ENCODE results near the gene USP17L26.
"Not testable (repeated sequence)": the region's sequence is repeated elsewhere in the genome, so short reads cannot be mapped to it uniquely, and the experiment has no call there.

DNA sequence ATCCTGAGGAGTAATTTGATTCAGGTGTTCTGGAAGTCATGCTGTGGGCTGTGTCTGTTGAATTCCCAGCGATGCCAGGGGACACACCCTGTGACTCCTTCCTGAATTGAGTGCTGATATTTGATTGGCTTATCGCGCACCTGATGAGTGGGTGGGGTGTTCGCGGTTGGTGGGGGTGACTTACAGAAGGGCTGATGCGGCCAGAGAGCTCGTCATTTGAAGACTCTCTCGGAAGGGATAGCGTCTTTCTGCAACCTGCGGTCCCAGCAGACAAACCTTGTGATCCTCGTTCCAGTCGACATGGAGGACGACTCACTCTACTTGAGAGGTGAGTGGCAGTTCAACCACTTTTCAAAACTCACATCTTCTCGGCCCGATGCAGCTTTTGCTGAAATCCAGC, 9.6 kb upstream of the USP17L26 start, which contains the start of gene USP17L24:
- TF ChIP-seq, protein P1, sequence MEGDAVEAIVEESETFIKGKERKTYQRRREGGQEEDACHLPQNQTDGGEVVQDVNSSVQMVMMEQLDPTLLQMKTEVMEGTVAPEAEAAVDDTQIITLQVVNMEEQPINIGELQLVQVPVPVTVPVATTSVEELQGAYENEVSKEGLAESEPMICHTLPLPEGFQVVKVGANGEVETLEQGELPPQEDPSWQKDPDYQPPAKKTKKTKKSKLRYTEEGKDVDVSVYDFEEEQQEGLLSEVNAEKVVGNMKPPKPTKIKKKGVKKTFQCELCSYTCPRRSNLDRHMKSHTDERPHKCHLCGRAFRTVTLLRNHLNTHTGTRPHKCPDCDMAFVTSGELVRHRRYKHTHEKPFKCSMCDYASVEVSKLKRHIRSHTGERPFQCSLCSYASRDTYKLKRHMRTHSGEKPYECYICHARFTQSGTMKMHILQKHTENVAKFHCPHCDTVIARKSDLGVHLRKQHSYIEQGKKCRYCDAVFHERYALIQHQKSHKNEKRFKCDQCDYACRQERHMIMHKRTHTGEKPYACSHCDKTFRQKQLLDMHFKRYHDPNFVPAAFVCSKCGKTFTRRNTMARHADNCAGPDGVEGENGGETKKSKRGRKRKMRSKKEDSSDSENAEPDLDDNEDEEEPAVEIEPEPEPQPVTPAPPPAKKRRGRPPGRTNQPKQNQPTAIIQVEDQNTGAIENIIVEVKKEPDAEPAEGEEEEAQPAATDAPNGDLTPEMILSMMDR (conservative IDR thresholded peaks at IDR 0.05 in 1 of 2, IDR thresholded peaks at IDR 0.05 in 1 of 2; ENCODE audit: extremely low read depth in 1 of 2, insufficient read depth in 1 of 2, low read depth in 1 of 2, low read length in 2 of 2): not testable (repeated sequence)
- TF ChIP-seq EZH2 (IDR thresholded peaks at IDR 0.05; ENCODE audit: borderline replicate concordance, low read length): not testable (repeated sequence)

All from mammary epithelial cell (primary cell).